CD4-positive, CD25-positive, alpha-beta regulatory T cell (primary cell): Measurements from ENCODE around the gene BPIFB6. TPM values are rescaled to one million over a fixed set of nuclear protein-coding genes. Genes with fewer than 3 reads are reported as not detected.

Experiments used
- ATAC-seq, 2 donors: fragments of 150-1000 bp; cut with Tn5 transposase; one replicate each; pipeline ENCODE4 v1.10.0; 2021; ENCODE audit warnings: low read depth in 2 of 2, moderate number of reproducible peaks in 2 of 2, moderate library complexity in 1 of 2
- DNase-seq, 3 donors: peaks; one replicate each; pipeline versions ENCODE4 v3.0.0 to v3.0.0-alpha.2; 2012 to 2022; ENCODE audit warnings: mixed read lengths in 1 of 3
- H3K27ac ChIP-seq: one replicate; pipeline ENCODE4 v1.7.0; 2013; ENCODE audit warnings: mild to moderate bottlenecking, low read length; ENCODE audit not compliant: insufficient read depth, poor library complexity, severe bottlenecking
- H3K27me3 ChIP-seq: one replicate; pipeline ENCODE4 v1.7.0; 2013; ENCODE audit warnings: low read length; ENCODE audit not compliant: control insufficient read depth, insufficient read depth
- H3K36me3 ChIP-seq: one replicate; pipeline ENCODE4 v1.7.0; 2013; ENCODE audit warnings: mild to moderate bottlenecking, low read length, moderate library complexity; ENCODE audit not compliant: control insufficient read depth, insufficient read depth
- H3K4me1 ChIP-seq: 2 replicates; pipeline ENCODE4 v1.7.0; 2013; ENCODE audit warnings: mild to moderate bottlenecking, low read length; ENCODE audit not compliant: insufficient read depth, control insufficient read depth, poor library complexity, severe bottlenecking
- H3K4me3 ChIP-seq: one replicate; pipeline ENCODE4 v1.7.0; 2013; ENCODE audit warnings: low read depth, mild to moderate bottlenecking, low read length, moderate library complexity
- H3K9me3 ChIP-seq, 2 experiments: 1 replicate in 1 of 2; 2 replicates in 1 of 2; pipeline ENCODE4 v1.7.0; 2013; ENCODE audit warnings: low read length in 2 of 2, mild to moderate bottlenecking in 1 of 2, moderate library complexity in 1 of 2; ENCODE audit not compliant: control insufficient read depth in 2 of 2
- H3K27ac Mint-ChIP-seq, 3 donors: one replicate each; pipeline ENCODE4 v1.8.0; 2020 to 2022; ENCODE audit warnings: mild to moderate bottlenecking in 3 of 3, mixed read lengths in 3 of 3, moderate library complexity in 2 of 3
- H3K27me3 Mint-ChIP-seq: one replicate; pipeline ENCODE4 v1.8.0; 2022; ENCODE audit warnings: mild to moderate bottlenecking, mixed read lengths
- H3K36me3 Mint-ChIP-seq: one replicate; pipeline ENCODE4 v1.8.0; 2020; ENCODE audit warnings: mixed read lengths
- H3K4me1 Mint-ChIP-seq, 4 donors: one replicate each; pipeline ENCODE4 v1.8.0; 2020 to 2022; ENCODE audit warnings: mixed read lengths in 4 of 4, mild to moderate bottlenecking in 1 of 4
- H3K4me3 Mint-ChIP-seq, 4 donors: one replicate each; pipeline ENCODE4 v1.8.0; 2020 to 2022; ENCODE audit warnings: mild to moderate bottlenecking in 4 of 4, mixed read lengths in 4 of 4, moderate library complexity in 3 of 4
- H3K9me3 Mint-ChIP-seq, 7 donors: one replicate each; pipeline ENCODE4 v1.8.0; 2020 to 2022; ENCODE audit warnings: mixed read lengths in 7 of 7, mild to moderate bottlenecking in 3 of 7, moderate library complexity in 2 of 7
- polyA plus RNA-seq, 4 donors: library from polyadenylated mRNA; unstranded; fragments of 300-500 nt; fragmentation: Illumina TruSeq; gene quantifications; one replicate each; pipeline ENCODE4 v1.2.3, GENCODE V29; 2021
- total RNA-seq: library from RNA; stranded (reverse); gene quantifications from one replicate; pipeline ENCODE4 v1.2.3, GENCODE V29; 2022

Gene BPIFB6
- total and polyA plus RNA-seq, 5 donors from 2014 or later = not detected

- Histone ChIP-seq H3K4me1 (no peaks in the 10 kb centered on the region), H3K9me3 (peaks cover 2 to 6% of the 10 kb centered on the region in 2 experiments), H3K27ac (no peak overlapping the region), H3K27me3 (no peaks in the 10 kb centered on the region), H3K36me3 (no peaks in the 10 kb centered on the region), H3K4me3 (no peak overlapping the region)
- Mint-ChIP-seq H3K9me3 (peaks cover 0 to 4% (median 1%) of the 10 kb centered on the region in 7 donors), H3K27ac (peak overlapping the region in 1 of 3 donors; percentile 62), H3K36me3 (no peaks in the 10 kb centered on the region), H3K27me3 (no peaks in the 10 kb centered on the region), H3K4me1 (peaks cover 0 to 28% (median 12%) of the 10 kb centered on the region in 4 donors), H3K4me3 (no peak overlapping the region)
- ATAC-seq (no peak), DNase-seq (peak in 2 of 3 donors; percentile 31 to 68)
These were observed 26.3 kb upstream of the BPIFB6 start for GRCh38 chr20:33005132-33005566.

- H3K9me3 ChIP-seq = peaks cover 2 to 6% of the 10 kb centered on the region in 2 experiments
- ATAC-seq = no peak
- Mint-ChIP-seq H3K4me1 (peaks cover 0 to 23% (median 9%) of the 10 kb centered on the region in 4 donors), H3K4me3 (no peak overlapping the region), H3K27me3 (peaks cover 4% of the 10 kb centered on the region), H3K9me3 (peaks cover 0 to 4% (median 1%) of the 10 kb centered on the region in 7 donors), H3K27ac (no peak overlapping the region), H3K36me3 (no peaks in the 10 kb centered on the region)
- H3K27ac ChIP-seq = no peak overlapping the region
- no peaks in the 10 kb centered on the region for H3K4me1 ChIP-seq
- no peaks in the 10 kb centered on the region for H3K27me3 ChIP-seq
- no peak for DNase-seq
- no peaks in the 10 kb centered on the region for H3K36me3 ChIP-seq
- H3K4me3 ChIP-seq = no peak overlapping the region
These were observed 25.3 kb upstream of the BPIFB6 start for GRCh38 chr20:33005908-33006775.

GRCh38 chr20:33006776-33007375, 24.6 kb upstream of the BPIFB6 start:
- H3K27ac ChIP-seq = no peak overlapping the region
- Mint-ChIP-seq H3K4me1 (peaks cover 0 to 19% (median 8%) of the 10 kb centered on the region in 4 donors), H3K9me3 (peaks cover 0 to 4% (median under 1%) of the 10 kb centered on the region in 7 donors), H3K4me3 (no peak overlapping the region), H3K36me3 (no peaks in the 10 kb centered on the region), H3K27me3 (peaks cover 4% of the 10 kb centered on the region), H3K27ac (peak overlapping the region in 1 of 3 donors; percentile 57)
- ATAC-seq = no peak
- no peaks in the 10 kb centered on the region for H3K27me3 ChIP-seq
- H3K4me3 ChIP-seq = no peak overlapping the region
- peaks cover 2 to 6% of the 10 kb centered on the region in 2 experiments for H3K9me3 ChIP-seq
- no peaks in the 10 kb centered on the region for H3K36me3 ChIP-seq
- no peaks in the 10 kb centered on the region for H3K4me1 ChIP-seq
- DNase-seq = no peak

- Histone ChIP-seq H3K27me3 (no peaks in the 10 kb centered on the region), H3K9me3 (peaks cover 2 to 6% of the 10 kb centered on the region in 2 experiments), H3K27ac (no peak within 1 kb of the TSS), H3K4me3 (no peak within 1 kb of the TSS), H3K4me1 (no peaks in the 10 kb centered on the region), H3K36me3 (no peaks in the 10 kb centered on the region)
- ATAC-seq = no peak
- H3K9me3 Mint-ChIP-seq = peaks cover 0 to 4% (median 0%) of the 10 kb centered on the region in 7 donors
- H3K36me3 Mint-ChIP-seq = no peaks in the 10 kb centered on the region
- H3K27ac Mint-ChIP-seq = peak within 1 kb of the TSS in 1 of 3 donors; percentile 57
- DNase-seq = no peak
- H3K27me3 Mint-ChIP-seq = peaks cover 4% of the 10 kb centered on the region
- peaks cover 0 to 14% (median 4%) of the 10 kb centered on the region in 4 donors for H3K4me1 Mint-ChIP-seq
- no peak within 1 kb of the TSS for H3K4me3 Mint-ChIP-seq
These were observed 23.8 kb upstream of the BPIFB6 start, which contains the start of gene BPIFB2 for GRCh38 chr20:33007376-33008335. Gene BPIFB2, plus strand, starts transcription at chr20:33007704. Its CDS starts 871 bp downstream, at chr20:33008575.

GRCh38 chr20:33008336-33009213, 22.9 kb upstream of the BPIFB6 start:
- Histone ChIP-seq H3K4me1 (no peaks in the 10 kb centered on the region), H3K9me3 (peaks cover 2 to 6% of the 10 kb centered on the region in 2 experiments), H3K4me3 (no peak overlapping the region), H3K27me3 (no peaks in the 10 kb centered on the region), H3K36me3 (no peaks in the 10 kb centered on the region), H3K27ac (no peak overlapping the region)
- H3K27ac Mint-ChIP-seq = peak overlapping the region in 2 of 3 donors; percentile 25 to 79
- ATAC-seq = no peak
- H3K27me3 Mint-ChIP-seq = peaks cover 4% of the 10 kb centered on the region
- no peaks in the 10 kb centered on the region for H3K36me3 Mint-ChIP-seq
- DNase-seq = no peak
- H3K4me3 Mint-ChIP-seq = peak overlapping the region in 1 of 4 donors; percentile 85
- peaks cover 0 to 14% (median 4%) of the 10 kb centered on the region in 4 donors for H3K4me1 Mint-ChIP-seq
- H3K9me3 Mint-ChIP-seq = peaks cover 0 to 4% (median 0%) of the 10 kb centered on the region in 7 donors

GRCh38 chr20:33009214-33010132, 22.0 kb upstream of the BPIFB6 start:
- H3K4me1 Mint-ChIP-seq = peaks cover 0 to 10% (median 4%) of the 10 kb centered on the region in 4 donors

More at GRCh38 chr20:33009214-33010132, 22.0 kb upstream of the BPIFB6 start:
- no peak overlapping the region for H3K27ac ChIP-seq
- Mint-ChIP-seq H3K36me3 (no peaks in the 10 kb centered on the region), H3K4me3 (no peak overlapping the region), H3K27ac (peak overlapping the region in 1 of 3 donors; percentile 79), H3K27me3 (peaks cover 4% of the 10 kb centered on the region), H3K9me3 (peaks cover 0 to 4% (median 0%) of the 10 kb centered on the region in 7 donors)
- H3K27me3 ChIP-seq = no peaks in the 10 kb centered on the region
- H3K4me1 ChIP-seq = no peaks in the 10 kb centered on the region
- no peak overlapping the region for H3K4me3 ChIP-seq
- H3K36me3 ChIP-seq = no peaks in the 10 kb centered on the region
- peaks cover 2 to 6% of the 10 kb centered on the region in 2 experiments for H3K9me3 ChIP-seq
- no peak for DNase-seq
- no peak for ATAC-seq
